ENCODE data around the gene NRSN2.
A peak's percentile ranks its signal among the peaks of the same experiment; 100 is the strongest.

Gene NRSN2

GRCh38 chr20:346640-347316, at the start of gene NRSN2:
NRSN2 (plus strand) TSS chr20:347111; CDS start chr20:349644, 2,533 bp downstream.
- peak; percentile 96 to 98 for DNase-seq

GRCh38 chr20:297925-298775, 48.8 kb upstream of the NRSN2 start:
- peak; percentile 45 to 46 for DNase-seq

- no peak for DNase-seq
Measured at GRCh38 chr20:298776-299391, 48.0 kb upstream of the NRSN2 start.

GRCh38 chr20:300345-300990, 46.4 kb upstream of the NRSN2 start:
- DNase-seq = no peak

GRCh38 chr20:301886-302848, 44.7 kb upstream of the NRSN2 start:
- no peak for DNase-seq

- DNase-seq = no peak
Measured at GRCh38 chr20:305745-306144, 41.2 kb upstream of the NRSN2 start.

- no peak for DNase-seq
Measured at GRCh38 chr20:308427-309038, 38.4 kb upstream of the NRSN2 start.

- DNase-seq = peak in 1 of 2 experiments; percentile 49
Measured at GRCh38 chr20:309306-309840, 37.5 kb upstream of the NRSN2 start.

GRCh38 chr20:309841-310644, 36.9 kb upstream of the NRSN2 start:
- peak; percentile 100 for DNase-seq

GRCh38 chr20:310645-311044, 36.3 kb upstream of the NRSN2 start:
- DNase-seq = no peak

GRCh38 chr20:311609-312008, 35.3 kb upstream of the NRSN2 start:
- no peak for DNase-seq

GRCh38 chr20:312067-312466, 34.8 kb upstream of the NRSN2 start:
- DNase-seq = no peak

- DNase-seq = no peak
Measured at GRCh38 chr20:312866-313265, 34.0 kb upstream of the NRSN2 start.

GRCh38 chr20:313402-313801, 33.5 kb upstream of the NRSN2 start:
- no peak for DNase-seq

GRCh38 chr20:313948-314347, 33.0 kb upstream of the NRSN2 start:
- DNase-seq = no peak

- DNase-seq = peak; percentile 20 to 48
Measured at GRCh38 chr20:316316-317068, 30.4 kb upstream of the NRSN2 start.

- DNase-seq = peak; percentile 93 to 98
Measured at GRCh38 chr20:324177-325044, 22.5 kb upstream of the NRSN2 start.

GRCh38 chr20:325045-325888, 21.6 kb upstream of the NRSN2 start, which contains the start of gene SOX12:
SOX12 (plus strand) TSS chr20:325552; CDS start chr20:325925, 373 bp downstream.
- DNase-seq = peak; percentile 96 to 97
